ENCODE results near the gene CDH4. TPM values are rescaled to one million over a fixed set of nuclear protein-coding genes. Genes with fewer than 3 reads are reported as not detected.

CDH4 gene
- total and polyA plus RNA-seq, 2 of the 13 experiments (the other 11 are each of a cell fraction or from before 2014, with no cell fraction given): not detected

- no peak overlapping the region for H3K4me2 ChIP-seq (ENCODE audit: low read depth, low read length)
- ATAC-seq (no peak), DNase-seq (ENCODE audit: low spot score) (no peak), FAIRE-seq (no peak)
- no peak overlapping the region for H2AFZ ChIP-seq (ENCODE audit: low read length)
- in situ Hi-C loops (cut with HindIII; ENCODE audit: extremely low pct_ligation_motif_present, low pct_unique_long_range_greater_than_20kb) (loop anchor here (10.0 kb wide), 1 partner anchor 1047 kb away; no protein-coding TSS in a partner anchor), intact Hi-C loops (cut with micrococcal nuclease; ENCODE audit: unreplicated experiment) (no loop called here)
- H3K9me3 ChIP-seq (ENCODE audit: low read length): no peaks in the 10 kb centered on the region
- peaks cover 9 to 41% of the 10 kb centered on the region in 2 experiments; a peak in 4 of 5 replicates for H3K27me3 ChIP-seq (ENCODE audit: control insufficient read depth in 1 of 2, insufficient read depth in 2 of 2, low read length in 2 of 2)
- no peaks in the 10 kb centered on the region for H3K36me3 ChIP-seq (replicated peaks in 1 of 2; ENCODE audit: control insufficient read depth in 1 of 2, insufficient read depth in 2 of 2, low read length in 2 of 2)
- WGBS (ENCODE audit: low lambda C conversion rate): 27% methylated on average over 15 of the region's 18 CpGs
- TF ChIP-seq ZNF17 (CRISPR knock-in tag; IDR thresholded peaks at IDR 0.05) (no peak), JUNB (CRISPR knock-in tag; IDR thresholded peaks at IDR 0.05; ENCODE audit: borderline replicate concordance) (no peak), NFYB (CRISPR knock-in tag; IDR thresholded peaks at IDR 0.05) (no peak), ATF7 (IDR thresholded peaks at IDR 0.05) (no peak), ATF7 (CRISPR knock-in tag; IDR thresholded peaks at IDR 0.05) (no peak), MED13 (CRISPR knock-in tag; IDR thresholded peaks at IDR 0.05) (no peak), ZNF609 (CRISPR knock-in tag; IDR thresholded peaks at IDR 0.05; ENCODE audit: borderline replicate concordance) (no peak), ZNF180 (CRISPR knock-in tag; IDR thresholded peaks at IDR 0.05; ENCODE audit: borderline replicate concordance, low read depth) (no peak), MIER3 (CRISPR knock-in tag; IDR thresholded peaks at IDR 0.05; ENCODE audit: borderline replicate concordance) (no peak), ZNF550 (CRISPR knock-in tag; IDR thresholded peaks at IDR 0.05; ENCODE audit: borderline replicate concordance) (no peak)
- ChIA-PET CTCF (ENCODE audit: low intra/inter-chr PET ratio, low total read pairs) (interaction anchor here (1.8 kb wide), 1 partner anchor 1051 kb away, joined by 7 read pairs; no protein-coding TSS in a partner anchor), POLR2A (no interaction called here)
- H3K9ac ChIP-seq (ENCODE audit: insufficient read depth, low read depth, low read length): no peak overlapping the region
- no peaks in the 10 kb centered on the region for H4K20me1 ChIP-seq (ENCODE audit: insufficient read depth, low read length)
- no peaks in the 10 kb centered on the region for H3K4me1 ChIP-seq (ENCODE audit: insufficient read depth, low read length)
- no peaks in the 10 kb centered on the region for H3K79me2 ChIP-seq (ENCODE audit: insufficient read depth, low read length)
- H3K27ac ChIP-seq (ENCODE audit: extremely low read length, insufficient read depth, low read length): no peak overlapping the region
- H3K4me3 ChIP-seq (replicated peaks in 1 of 3; ENCODE audit: insufficient read depth in 1 of 3, low read depth in 2 of 3, low read length in 3 of 3): no peak overlapping the region
- BruUV-seq (replicated peaks): no TSS peak
Observed at GRCh38 chr20:61262036-61262435, 10.0 kb downstream of the CDH4 start.

Measured in HepG2 (cell line).